GM19043 (cell line): ENCODE measurements around the gene ARHGEF28.

ENCODE experiments used
- ATAC-seq: cut with Tn5 transposase; IDR thresholded peaks from one replicate; pipeline ENCODE4 v1.9.1; 2021; ENCODE audit warnings: low read depth; ENCODE audit not compliant: unreplicated experiment

The ARHGEF28 gene

DNA sequence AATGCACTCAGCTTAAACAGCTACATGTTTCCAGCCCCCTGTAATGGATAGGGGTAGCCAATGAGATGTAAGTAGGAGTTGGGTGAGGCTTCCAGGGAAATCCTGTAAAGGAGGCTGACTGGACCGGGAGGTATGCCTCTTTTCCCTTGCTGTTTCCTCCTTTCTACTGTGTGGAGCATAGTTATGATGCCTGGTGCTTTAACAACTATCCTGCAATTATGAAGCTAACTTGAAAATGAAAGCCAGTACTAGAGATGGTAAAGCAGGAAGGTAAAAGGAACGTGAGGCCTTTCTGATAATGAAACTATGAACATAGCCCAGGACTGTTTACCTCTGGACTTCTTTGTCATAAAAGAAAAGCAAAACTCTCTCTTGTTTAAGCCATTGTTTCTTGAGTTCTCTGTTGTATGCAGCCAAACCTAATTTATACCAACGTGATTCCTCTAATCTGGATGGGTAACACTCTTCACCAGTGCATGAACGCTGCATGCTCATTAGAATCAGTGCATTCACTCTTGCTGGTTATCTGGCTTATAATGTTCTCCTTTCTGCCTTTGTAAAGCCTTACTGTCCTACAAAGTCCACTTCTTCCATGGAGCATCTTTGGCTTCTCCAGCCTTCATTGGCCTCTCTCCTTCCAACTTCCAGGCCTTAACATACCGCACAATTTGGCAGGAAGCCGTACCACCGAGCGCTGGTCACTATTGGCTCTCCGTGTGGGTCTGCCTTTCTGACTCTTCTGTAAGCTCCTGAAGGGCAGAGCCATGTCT, 8.3 kb upstream of the ARHGEF28 start:
- ATAC-seq, result no peak

DNA sequence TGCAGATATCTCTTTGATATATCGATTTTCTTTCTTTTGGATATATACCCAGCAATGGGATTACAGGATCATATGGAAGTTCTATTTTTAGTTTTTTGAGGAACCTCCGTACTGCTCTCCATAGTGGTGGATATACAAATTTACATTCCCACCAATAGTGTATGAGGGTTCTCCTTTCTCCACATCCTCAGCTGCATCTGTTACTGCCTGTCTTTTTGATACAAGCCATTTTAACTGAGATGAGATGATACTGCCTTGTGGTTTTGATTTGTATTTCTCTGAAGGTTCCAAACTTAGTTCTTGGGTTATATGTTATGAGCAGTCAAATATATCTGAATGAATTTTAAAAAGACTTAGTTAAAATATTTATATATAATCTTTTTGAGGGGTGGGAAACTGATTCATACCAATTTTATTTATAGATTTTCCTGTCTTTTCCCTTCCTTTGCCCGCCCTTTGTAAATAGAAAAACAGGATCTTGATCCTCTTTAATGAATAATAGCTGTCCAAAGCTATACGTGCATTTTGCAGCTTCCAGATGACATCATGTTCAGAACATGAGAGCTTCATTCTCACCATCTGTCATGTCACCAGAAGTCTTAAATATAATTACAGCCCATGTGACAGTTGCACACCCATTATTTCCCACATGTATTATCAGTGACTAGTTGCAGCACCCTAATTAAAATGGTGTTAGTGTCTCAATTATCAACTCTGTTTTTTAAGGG, 6.2 kb upstream of the ARHGEF28 start:
- no peak for ATAC-seq

DNA sequence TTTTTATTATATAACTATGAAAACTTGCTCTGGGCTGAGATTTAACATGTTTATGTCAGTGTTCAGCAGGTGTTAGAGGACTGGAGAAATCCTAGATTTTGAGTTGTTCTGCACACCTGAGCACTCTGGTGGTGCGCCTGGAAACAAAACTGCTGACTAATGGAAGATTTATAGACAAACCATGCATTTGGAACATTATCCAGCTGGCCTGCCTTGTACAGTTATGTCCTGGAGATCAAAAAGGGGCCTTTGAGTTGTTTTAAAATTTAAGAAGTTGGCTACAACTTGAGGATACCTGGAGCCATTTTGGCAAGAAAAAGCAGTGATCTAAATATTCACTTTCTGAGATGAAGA, 5.7 kb upstream of the ARHGEF28 start:
- no peak for ATAC-seq

DNA sequence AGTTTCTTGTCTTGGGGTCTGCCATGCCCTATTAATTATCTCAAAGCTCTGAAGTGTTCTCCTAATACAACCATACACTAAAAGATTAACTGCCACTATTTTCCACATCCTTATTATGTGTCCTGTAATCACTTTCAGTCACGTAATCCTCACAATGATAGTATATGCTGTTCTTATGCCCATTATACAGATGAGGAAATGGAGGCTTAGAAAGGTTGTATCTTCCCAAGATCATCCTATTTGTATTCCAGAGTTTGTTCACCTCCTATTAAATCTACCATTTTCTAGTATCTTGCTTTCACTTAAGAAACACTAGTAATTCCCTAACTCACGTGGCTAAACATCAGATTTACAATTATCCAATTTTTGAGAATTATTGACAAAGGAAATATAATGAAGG, 2.9 kb upstream of the ARHGEF28 start:
- no peak for ATAC-seq

DNA sequence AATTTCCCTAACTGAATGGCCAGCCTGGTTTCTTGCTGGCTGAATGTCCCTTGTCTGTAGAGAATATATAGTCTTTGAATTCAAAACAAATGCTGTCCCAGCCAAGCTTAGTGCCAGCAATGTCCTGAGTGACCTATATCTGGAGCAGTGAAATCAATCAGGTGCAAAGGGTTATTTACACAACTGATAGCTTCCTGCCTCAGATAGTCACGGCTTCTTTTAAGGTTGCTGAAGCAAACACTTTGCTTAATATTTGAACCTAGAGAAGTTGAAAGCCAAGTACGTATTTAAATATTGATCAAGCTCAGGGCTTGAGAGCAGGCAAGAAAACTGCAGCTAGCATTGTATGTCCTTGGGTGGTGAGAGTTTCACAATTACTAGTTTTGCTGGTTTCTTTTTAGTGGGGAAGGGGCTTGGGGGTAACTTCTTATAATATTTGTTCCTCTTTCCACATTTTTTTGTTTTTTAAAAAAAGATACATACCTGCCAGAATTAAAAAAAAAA, 2.0 kb upstream of the ARHGEF28 start:
- no peak for ATAC-seq

DNA sequence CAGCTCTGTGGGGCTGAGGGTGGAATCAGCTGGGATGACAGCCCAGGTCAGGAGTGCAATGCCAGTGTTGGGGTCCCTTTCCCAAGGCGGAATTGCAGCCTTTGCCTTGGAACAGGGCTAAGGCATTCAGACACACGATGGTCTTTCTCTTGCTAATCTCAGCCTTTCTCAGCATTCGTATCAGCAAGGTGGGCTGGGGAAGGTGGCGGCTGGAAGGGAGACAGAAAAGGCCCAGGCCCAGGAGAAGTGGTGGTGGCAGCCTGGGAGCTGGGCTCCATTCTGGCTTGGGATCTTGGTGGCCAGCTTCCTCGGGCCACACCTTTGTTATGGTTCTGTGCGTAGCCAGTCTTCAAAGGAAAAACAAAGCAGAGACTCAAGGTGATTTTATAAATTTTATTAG, 1.1 kb upstream of the ARHGEF28 start:
- ATAC-seq, result no peak

DNA sequence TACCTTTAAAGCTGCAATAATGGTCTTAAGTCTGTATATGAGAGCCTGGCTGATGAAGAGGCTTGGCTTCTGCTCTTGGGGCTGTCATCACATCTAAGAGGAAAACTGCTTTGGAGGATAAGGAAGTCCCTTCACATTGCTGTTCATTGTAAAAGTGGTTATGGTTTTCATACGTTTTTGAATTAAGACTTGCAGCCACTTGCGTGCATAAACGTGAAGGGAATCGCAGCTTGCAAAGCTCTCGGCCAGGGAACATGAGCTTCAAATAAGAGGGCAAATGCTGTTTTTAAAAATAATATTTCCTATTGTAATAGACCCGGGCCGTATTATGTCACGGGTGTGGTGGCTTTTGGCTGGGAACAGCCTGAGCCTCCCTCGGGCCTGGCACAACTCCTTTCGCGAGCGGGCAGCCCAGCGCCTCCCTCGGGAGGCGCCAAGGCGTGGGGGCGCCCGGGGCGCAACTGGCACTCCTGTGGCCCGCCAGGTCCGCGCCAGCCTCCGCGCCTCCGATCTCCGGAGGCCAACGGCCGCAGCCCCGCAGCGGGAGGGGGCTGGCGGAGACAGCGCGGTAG, 538 bp upstream of the ARHGEF28 start:
- no peak for ATAC-seq

DNA sequence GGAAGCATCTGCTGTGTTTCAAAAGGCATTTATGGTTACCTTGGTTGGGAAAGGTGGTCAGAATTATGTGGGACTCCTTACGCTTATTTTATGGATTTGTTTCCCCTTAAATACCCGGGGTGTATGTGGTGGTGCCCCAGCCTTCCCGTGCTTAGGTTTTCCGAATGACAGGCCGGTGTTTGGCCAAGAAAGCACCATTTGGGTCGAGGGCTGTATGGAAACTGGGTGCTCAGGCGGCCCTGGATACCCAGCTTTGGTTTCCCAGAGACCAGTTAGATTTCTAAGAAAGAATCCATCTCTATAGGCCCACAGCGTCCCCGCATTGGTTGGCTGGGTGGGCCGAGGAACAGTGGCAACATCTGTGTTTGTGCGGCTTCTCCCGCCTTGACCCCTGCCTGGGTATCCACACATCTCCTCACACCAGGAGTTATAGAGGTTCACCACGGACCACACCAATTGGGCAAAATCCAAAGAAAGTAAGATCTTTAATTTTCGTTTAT, 868 bp downstream of the ARHGEF28 start:
- no peak for ATAC-seq

DNA sequence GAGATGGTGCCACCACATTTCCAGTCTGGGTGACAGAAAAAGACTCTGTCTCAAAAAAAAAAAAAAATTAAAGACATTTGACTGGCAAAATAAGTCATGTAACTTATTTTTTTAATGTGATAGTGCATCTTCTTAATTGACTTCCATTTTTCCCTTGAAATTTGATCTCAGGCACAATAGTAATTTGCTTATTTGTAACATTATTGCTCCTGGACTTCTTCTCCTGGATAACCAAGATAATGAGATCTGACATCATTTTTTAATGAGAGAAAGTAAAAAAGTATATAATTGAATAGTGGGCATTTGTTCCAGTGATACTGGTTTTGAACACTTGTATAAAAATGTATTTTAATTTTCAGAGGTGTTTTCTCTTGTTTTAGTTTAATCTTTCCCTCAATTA, 3.5 kb downstream of the ARHGEF28 start:
- ATAC-seq, result no peak

DNA sequence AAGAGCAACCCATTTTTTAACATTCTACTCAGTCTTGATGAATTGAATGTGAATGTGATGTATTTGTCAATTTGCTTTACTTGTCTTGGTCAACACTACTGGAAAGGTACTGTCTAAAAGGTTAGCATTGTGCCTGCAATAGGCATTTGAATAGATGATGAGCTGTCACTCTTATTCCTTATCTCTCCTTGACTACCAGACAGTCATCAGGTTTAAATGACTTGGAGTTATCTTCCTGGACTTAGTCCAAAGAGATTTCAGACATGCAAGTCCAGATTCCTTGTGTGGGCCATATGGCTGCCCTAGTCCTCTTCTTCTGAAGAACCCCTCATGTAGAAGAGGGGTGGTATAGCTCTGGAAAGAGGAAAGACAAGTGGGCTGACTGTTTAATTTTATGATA, 4.8 kb downstream of the ARHGEF28 start:
- ATAC-seq, result no peak

DNA sequence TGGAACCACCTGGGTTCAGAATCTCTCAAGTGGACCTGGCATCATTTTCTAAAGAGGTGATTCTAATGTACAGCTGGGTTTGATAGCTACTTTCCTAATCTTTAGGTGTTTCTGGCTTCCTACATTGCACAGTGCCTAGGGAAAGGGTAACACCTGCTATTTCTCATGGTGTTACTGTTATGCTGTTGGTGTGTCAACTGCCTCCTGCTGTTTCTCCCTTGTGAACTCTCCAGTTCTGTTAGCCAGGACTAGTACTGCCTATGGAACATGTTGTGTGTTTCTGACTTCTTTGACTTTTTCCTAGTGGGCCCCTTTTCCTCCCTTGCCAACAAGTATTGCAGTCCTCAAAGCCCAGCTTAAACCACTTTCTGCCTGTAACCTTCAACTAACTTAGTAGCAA, 5.5 kb downstream of the ARHGEF28 start:
- ATAC-seq, result no peak

DNA sequence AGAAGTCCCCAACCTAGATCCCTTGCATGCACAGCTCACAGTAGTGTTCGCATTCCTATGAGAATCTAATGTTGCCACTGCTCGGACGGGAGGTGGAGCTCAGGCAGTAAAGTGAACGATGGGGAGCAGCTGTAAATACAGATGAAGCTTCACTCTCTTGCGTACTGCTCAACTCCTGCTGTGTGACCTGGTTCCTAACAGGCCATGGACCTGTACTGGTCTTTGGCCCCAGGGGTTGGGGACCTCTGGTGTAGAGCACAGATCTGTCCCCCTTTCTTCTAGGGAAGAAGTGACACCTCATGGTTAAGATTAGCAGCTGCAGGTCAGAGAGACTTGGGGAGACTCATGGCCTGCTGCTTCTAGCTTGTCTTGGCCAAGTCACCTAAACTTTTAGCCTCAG, 7.1 kb downstream of the ARHGEF28 start:
- ATAC-seq, result no peak

DNA sequence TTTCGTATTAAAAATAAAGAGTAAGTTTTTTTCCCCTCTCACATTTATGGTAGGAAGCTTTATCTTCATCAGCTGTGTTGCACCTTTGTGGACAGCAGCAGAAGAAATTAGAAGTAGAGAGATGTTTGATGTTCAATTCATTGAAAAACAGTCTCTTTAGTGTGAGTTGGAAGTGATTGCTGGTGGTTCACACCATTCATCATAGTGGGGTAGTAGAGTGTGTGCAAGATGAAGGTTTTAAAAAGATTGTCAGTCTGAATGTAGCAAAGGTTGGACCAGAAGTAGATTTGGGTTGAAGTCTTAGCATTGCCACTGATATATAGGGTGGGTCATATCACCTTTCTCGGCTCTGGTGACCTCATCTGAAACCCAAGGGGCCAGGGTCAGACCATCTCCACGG, 10.4 kb downstream of the ARHGEF28 start:
- no peak for ATAC-seq

DNA sequence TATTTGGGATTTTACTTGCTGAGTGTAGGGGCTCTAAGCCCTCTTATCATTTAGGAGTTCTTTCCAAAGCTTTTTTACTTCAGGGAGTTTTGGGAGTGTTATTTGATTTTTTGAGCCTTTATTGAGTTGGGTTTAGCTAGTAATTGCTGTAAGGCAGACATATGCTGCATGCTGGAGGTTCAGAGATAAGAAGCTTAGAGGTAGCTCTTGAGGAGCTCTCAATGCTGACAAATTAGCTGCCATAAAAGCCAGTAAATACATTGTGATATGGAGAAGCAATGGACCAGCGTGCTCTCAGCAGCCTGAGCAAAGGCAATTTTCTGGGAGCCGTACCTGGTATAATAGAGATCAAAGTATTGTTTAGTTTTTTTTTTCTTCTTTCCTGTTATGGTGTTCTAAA, 11.6 kb downstream of the ARHGEF28 start:
- ATAC-seq, result no peak

DNA sequence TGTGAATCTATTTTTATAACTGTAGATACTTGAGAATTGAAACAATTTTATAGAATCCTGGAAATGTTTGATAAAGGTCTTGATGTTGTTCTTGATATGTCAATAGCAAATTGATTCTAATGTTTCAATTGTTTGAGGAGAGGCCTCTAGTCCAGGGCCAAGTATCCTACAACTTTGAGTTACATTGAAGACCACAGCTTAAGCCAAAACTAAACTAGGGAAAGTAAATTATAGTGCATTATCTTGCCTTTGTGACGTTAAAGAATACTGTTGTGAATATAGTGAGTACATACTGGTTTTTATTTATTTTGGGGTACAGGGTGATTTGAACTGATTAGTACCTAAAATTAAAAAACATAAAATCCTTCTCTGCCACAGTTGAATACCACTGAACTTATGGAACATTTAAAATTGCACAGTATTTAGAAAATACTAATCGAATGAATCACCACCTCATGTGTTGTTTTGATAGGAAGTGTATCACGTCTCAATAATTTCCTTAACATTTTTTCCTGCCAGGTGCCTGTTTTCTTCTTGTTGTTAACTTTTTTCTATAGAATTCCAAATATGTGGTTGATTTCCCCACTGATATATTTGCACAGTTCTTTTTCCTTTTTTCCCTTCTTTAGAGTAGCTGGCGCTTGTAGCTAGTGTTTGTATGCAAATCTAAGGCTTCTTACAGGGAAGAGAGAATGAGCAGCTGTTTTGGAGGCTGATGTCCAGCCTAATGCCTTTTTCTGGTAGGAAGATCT, 12.5 kb downstream of the ARHGEF28 start:
- no peak for ATAC-seq

DNA sequence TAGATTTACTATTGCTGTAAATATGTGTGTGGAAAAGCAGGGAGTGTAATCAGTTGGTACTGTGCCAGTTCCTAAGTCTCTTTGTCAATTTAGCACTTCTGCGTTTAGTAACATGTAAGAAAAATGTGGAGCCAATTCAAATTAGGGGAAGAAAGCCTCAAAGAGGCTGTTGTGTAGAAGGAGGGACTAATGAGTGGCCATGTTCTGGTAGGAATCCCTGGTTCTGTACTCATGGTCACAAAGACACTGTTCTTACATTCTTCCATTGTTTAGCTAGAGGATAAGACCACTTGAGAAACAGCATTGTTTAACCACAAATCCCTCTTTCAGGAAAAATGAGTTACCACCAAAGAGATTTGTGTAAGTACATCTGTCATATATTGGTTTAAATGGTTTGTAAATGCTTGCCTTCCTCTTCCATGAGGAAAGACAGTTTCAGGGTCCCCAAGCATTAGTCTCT, 14.9 kb downstream of the ARHGEF28 start:
- no peak for ATAC-seq

DNA sequence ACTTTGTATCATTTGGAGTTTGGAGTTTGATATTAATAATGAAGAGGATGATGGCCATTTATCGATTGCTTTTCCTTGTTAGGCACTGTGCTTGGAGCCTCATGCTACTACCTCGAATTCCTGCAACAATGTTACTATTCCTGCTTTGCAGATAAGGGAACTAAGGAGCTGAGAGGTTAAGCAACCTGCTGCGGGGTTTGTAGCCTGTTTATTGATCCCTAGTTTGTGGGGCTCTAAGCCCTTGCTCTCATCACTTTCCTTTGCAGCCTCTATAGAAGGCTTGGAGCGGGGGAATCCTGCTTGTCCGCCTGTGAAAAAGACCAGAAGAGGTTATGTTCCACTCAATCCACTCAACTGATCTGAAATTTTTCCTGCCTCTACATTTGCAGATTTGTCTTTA, 15.8 kb downstream of the ARHGEF28 start:
- no peak for ATAC-seq

DNA sequence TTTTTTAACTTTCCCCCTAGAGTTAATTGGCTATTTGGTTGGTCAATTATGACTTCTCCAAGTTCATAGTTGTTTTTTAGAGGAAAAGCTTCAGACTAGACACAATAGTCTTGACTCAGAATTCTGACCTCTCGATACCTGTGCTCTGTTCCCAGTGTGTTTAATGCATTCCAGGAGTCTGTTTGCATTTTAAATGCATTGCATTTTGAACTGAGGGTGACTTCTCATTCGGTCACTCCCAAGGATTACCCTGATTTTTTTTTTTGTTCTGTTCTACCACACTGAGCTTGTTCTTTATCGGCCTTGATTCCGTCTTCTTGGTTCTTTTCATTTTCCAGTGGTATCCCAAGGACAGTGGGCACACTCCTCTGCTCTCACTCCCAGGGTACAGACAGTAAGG, 16.3 kb downstream of the ARHGEF28 start:
- ATAC-seq, result no peak

DNA sequence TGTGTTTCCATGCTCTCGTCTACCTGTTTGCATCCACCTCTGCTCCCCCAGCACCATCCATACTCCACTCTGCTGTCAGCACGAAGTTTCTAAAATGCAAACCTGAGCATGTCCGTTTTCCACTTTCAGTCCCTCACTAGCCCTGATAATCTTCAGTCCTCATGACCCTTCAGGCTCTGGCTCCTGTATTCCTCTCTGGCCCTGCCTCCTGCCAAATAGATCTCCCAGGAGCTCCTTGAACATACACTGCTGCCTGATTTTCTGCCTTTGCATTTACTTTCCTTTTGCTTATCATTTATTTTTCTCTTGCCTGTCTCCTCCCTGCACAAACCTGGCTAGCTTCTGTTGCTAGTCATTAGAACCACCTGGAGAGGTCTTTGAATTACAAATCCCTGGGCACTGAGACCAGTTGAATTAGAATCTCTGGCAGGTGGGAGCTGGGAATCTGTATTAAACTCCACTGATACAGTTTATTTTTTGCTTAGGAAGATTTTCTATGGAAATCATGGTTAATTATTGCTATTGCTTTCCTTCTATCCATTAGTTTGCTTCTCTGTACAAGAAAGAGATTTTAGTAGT, 18.5 kb downstream of the ARHGEF28 start:
- no peak for ATAC-seq

DNA sequence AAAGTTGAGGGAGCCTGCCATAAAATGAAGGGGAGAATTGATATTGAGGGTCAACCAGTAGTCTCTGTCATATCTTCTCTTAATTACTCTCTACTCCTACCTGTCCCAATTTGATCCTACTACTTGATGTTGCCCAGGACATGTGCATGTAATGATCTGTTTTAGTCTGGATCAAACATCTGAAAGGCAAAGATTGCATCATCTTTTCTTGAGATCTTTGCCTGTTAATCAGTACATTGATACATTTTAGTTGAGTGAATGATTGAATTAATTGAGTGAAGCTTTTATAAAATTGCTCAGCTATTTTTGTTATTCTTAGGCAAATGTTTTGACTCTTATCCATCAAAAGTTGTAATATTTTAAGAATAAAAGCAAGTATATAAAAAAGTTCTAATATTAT, 21.7 kb downstream of the ARHGEF28 start:
- ATAC-seq, result no peak
